HG03064 (cell line): ENCODE data around the gene IPCEF1.

Experiments used
- ATAC-seq: cut with Tn5 transposase; IDR thresholded peaks from one replicate; pipeline ENCODE4 v1.9.1; 2021; ENCODE audit warnings: low read depth; ENCODE audit not compliant: unreplicated experiment

IPCEF1 gene

GRCh38 chr6:154377726-154378125 is 21.1 kb upstream of the IPCEF1 start:
- ATAC-seq = no peak

GRCh38 chr6:154373971-154374370 is 17.4 kb upstream of the IPCEF1 start:
- ATAC-seq = no peak

- no peak for ATAC-seq
These were observed 14.7 kb upstream of the IPCEF1 start for GRCh38 chr6:154371281-154371680.

- ATAC-seq = peak; percentile 81
These were observed 13.9 kb upstream of the IPCEF1 start for GRCh38 chr6:154370545-154370944.

GRCh38 chr6:154367839-154368695 is 11.5 kb upstream of the IPCEF1 start:
- no peak for ATAC-seq

GRCh38 chr6:154367336-154367735 is 10.7 kb upstream of the IPCEF1 start:
- no peak for ATAC-seq

- ATAC-seq = no peak
These were observed 7.2 kb upstream of the IPCEF1 start for GRCh38 chr6:154363821-154364220.

GRCh38 chr6:154361476-154361875 is 4.9 kb upstream of the IPCEF1 start:
- no peak for ATAC-seq

- no peak for ATAC-seq
These were observed 3.9 kb upstream of the IPCEF1 start for GRCh38 chr6:154360476-154360875.

GRCh38 chr6:154359679-154360078 is 3.1 kb upstream of the IPCEF1 start:
- ATAC-seq = no peak

GRCh38 chr6:154359161-154359574 is 2.6 kb upstream of the IPCEF1 start:
- no peak for ATAC-seq

GRCh38 chr6:154358019-154358545 is 1.5 kb upstream of the IPCEF1 start:
- no peak for ATAC-seq

GRCh38 chr6:154356113-154356512 is 490 bp downstream of the IPCEF1 start:
- ATAC-seq = no peak

- ATAC-seq = no peak
These were observed 2.3 kb downstream of the IPCEF1 start for GRCh38 chr6:154354265-154354777.

- no peak for ATAC-seq
These were observed 3.0 kb downstream of the IPCEF1 start for GRCh38 chr6:154353626-154354025.

GRCh38 chr6:154352898-154353585 is 3.6 kb downstream of the IPCEF1 start:
- peak; percentile 63 for ATAC-seq

- no peak for ATAC-seq
These were observed 6.3 kb downstream of the IPCEF1 start for GRCh38 chr6:154350293-154350692.

- no peak for ATAC-seq
These were observed 8.6 kb downstream of the IPCEF1 start for GRCh38 chr6:154347981-154348380.

- ATAC-seq = no peak
These were observed 10.8 kb downstream of the IPCEF1 start for GRCh38 chr6:154345811-154346210.

GRCh38 chr6:154343473-154344308 is 12.9 kb downstream of the IPCEF1 start:
- ATAC-seq = no peak

GRCh38 chr6:154341871-154342270 is 14.7 kb downstream of the IPCEF1 start:
- no peak for ATAC-seq
